GM04504 (cell line): Measurements from ENCODE around the gene ZC3H18.

ENCODE experiments used
- DNase-seq: peaks from one replicate; pipeline ENCODE4 v3.0.0-alpha.2; 2012; ENCODE audit warnings: low read depth

The ZC3H18 gene

DNA sequence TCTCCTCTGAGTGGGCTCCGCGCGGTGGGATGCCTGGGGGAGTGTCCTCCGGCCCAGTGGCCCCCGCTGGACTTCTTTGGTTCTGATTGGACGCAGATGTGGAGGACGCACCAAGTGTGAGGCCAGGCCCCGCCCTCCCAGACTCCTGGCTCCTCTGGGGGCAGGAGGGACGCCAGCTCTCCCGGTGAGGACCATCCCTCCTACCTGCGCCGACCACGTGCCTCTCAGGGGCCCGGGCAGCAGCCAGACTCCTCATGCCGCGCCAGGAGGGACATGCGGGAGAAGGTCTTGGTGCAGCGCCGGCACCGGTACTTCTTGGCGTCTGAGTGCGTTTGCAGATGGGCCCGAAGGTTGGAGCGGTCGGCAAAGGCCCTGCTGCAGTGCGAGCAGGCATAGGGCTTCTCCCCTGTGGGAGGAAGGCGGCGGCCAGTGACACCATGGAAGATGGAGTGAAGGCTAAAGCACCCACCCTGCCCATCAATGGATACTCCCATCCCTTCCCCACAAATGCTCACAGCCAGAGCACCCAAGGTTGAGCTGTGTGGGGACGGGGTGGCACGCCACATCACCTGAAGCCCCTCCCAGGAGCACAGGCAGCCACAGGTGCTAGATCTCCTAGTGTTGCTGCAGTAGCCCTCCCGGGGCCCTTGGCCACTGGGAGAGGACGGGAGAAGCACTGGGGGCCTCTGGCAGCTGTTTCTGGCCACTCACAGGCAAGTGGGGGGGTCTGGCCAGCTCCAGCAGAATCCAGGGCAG is 108.2 kb downstream of the ZC3H18 start:
- no peak for DNase-seq

DNA sequence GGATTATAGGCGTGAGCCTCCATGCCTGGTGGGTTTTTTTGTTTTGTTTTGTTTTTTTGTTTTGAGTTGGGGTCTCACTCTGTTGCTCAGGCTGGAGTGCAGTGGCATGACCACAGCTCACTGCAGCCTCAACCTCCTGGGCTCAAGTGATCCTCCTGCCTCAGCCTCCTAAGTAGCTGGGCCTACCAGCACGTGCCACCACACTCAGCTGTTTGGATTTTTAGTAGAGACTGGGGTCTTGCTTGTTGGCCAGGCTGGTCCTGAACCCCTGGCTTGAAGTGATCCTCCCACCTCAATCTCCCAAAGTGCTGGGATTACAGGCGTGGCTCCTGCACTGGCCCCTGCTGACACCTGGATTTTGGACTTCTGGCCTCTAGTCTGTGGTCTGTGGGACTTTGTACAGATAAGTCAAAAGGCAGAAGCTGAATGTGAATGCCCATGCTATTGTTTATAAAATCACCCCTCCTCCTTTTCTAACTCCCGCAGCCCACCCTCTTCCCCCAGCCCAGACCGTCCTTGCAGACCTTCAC is 110.4 kb downstream of the ZC3H18 start:
- no peak for DNase-seq

DNA sequence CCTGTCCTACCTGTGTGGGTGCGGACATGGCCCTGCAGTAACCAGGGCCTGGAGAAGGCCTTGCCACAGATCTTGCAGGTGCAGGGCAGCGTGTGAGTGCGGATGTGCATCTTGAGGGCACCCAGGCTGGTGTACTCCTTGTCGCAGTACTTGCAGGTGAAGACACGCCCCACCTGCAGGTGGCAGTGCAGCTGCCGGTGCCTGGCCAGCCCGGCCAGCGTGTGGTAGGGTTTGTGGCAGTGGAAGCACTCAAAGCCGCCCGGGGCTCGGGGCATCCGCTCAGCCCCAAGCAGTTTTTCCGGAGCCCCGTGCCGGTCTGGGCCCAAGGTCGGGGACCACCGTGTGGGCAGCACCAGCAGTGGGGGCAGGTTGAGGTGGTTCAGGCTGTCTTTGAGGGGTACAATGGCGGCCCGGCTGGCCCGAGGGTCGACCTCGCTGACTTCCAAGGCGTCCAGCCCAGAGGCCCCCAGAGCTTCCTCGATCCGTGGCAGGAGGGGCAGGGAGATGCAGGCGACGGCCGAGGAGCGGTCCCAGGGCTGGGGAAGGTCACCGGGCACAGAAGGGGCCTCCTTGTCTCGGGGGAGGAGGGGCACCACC is 111.0 kb downstream of the ZC3H18 start:
- no peak for DNase-seq
